HepG2 (cell line): Measurements from ENCODE around the gene ABHD15.

Source experiments
- KAT8 ChIP-seq: IDR thresholded peaks from 2 replicates; pipeline ENCODE4 v1.6.1; 2016; ENCODE audit warnings: missing genetic modification reagents, missing compliant biosample characterization
- KMT2B ChIP-seq: IDR thresholded peaks from 2 replicates; pipeline ENCODE4 v1.6.1; 2016; ENCODE audit warnings: missing genetic modification reagents, missing compliant biosample characterization
- MYNN ChIP-seq: sonication (generic); formaldehyde crosslinking; IDR thresholded peaks from 2 replicates; pipeline ENCODE4 v1.4.0; 2020; ENCODE audit warnings: mild to moderate bottlenecking, low read depth, missing genetic modification reagents
- REXO4 ChIP-seq: sonication (generic); formaldehyde crosslinking; IDR thresholded peaks from 2 replicates; pipeline ENCODE4 v1.8.0; 2022; ENCODE audit warnings: missing genetic modification reagents, mild to moderate bottlenecking, borderline replicate concordance
- TARDBP ChIP-seq: sonication (generic); formaldehyde crosslinking; IDR thresholded peaks from 2 replicates; pipeline ENCODE4 v1.8.0; 2022; ENCODE audit warnings: mild to moderate bottlenecking, missing genetic modification reagents
- ZNF136 ChIP-seq: sonication (generic); formaldehyde crosslinking; IDR thresholded peaks from 2 replicates; pipeline ENCODE4 v1.8.1; 2022; ENCODE audit warnings: low read depth, mild to moderate bottlenecking, moderate library complexity, missing genetic modification reagents
- ZNF138 ChIP-seq: sonication (generic); formaldehyde crosslinking; IDR thresholded peaks from 2 replicates; pipeline ENCODE4 v1.5.0; 2020; ENCODE audit warnings: mild to moderate bottlenecking, low read depth, missing genetic modification reagents
- ZNF335 ChIP-seq: sonication (generic); formaldehyde crosslinking; IDR thresholded peaks from 2 replicates; pipeline ENCODE4 v1.4.0; 2020; ENCODE audit warnings: missing genetic modification reagents
- ZNF782 ChIP-seq: sonication (generic); formaldehyde crosslinking; IDR thresholded peaks from 2 replicates; pipeline ENCODE4 v1.4.0; 2020; ENCODE audit warnings: missing genetic modification reagents, mild to moderate bottlenecking, borderline replicate concordance
- TF ChIP-seq, protein P1 (sequence below): sonication (generic); formaldehyde crosslinking; IDR thresholded peaks from 2 replicates; pipeline ENCODE4 v1.5.1; 2020; ENCODE audit warnings: mild to moderate bottlenecking, missing genetic modification reagents, moderate library complexity
- TF ChIP-seq, protein P2 (sequence below): sonication (generic); formaldehyde crosslinking; IDR thresholded peaks from 2 replicates; pipeline ENCODE4 v1.8.1; 2022; ENCODE audit warnings: low read depth, mild to moderate bottlenecking, missing genetic modification reagents
- TF ChIP-seq, protein P3 (sequence below): sonication (generic); formaldehyde crosslinking; IDR thresholded peaks from 2 replicates; pipeline ENCODE4 v1.4.0; 2020; ENCODE audit warnings: missing genetic modification reagents

DNA sequence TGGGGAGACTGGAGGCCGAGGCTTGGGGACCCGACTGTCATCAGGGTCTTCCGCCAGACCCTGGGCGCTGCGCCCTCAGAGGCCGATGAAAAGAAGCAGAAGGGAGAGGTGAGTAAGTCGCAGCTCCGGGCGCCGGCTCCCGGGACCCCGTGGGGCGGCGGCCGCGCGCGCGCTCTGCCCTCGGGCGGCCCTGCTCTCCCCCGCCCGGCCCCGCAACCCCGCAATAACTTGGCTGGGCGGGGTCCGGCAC, 392 bp upstream of the ABHD15 start:
- TF ChIP-seq ZNF138 (CRISPR knock-in tag) (no peak), TARDBP (CRISPR knock-in tag) (no peak), REXO4 (CRISPR knock-in tag) (no peak), ZNF335 (no peak), MYNN (CRISPR knock-in tag) (no peak), ZNF136 (CRISPR knock-in tag) (no peak), KAT8 (CRISPR knock-in tag) (no peak), ZNF782 (CRISPR knock-in tag) (no peak), KMT2B (CRISPR knock-in tag) (no peak)
- TF ChIP-seq, protein P1, sequence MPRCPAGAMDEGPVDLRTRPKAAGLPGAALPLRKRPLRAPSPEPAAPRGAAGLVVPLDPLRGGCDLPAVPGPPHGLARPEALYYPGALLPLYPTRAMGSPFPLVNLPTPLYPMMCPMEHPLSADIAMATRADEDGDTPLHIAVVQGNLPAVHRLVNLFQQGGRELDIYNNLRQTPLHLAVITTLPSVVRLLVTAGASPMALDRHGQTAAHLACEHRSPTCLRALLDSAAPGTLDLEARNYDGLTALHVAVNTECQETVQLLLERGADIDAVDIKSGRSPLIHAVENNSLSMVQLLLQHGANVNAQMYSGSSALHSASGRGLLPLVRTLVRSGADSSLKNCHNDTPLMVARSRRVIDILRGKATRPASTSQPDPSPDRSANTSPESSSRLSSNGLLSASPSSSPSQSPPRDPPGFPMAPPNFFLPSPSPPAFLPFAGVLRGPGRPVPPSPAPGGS = no peak
- TF ChIP-seq, protein P2, sequence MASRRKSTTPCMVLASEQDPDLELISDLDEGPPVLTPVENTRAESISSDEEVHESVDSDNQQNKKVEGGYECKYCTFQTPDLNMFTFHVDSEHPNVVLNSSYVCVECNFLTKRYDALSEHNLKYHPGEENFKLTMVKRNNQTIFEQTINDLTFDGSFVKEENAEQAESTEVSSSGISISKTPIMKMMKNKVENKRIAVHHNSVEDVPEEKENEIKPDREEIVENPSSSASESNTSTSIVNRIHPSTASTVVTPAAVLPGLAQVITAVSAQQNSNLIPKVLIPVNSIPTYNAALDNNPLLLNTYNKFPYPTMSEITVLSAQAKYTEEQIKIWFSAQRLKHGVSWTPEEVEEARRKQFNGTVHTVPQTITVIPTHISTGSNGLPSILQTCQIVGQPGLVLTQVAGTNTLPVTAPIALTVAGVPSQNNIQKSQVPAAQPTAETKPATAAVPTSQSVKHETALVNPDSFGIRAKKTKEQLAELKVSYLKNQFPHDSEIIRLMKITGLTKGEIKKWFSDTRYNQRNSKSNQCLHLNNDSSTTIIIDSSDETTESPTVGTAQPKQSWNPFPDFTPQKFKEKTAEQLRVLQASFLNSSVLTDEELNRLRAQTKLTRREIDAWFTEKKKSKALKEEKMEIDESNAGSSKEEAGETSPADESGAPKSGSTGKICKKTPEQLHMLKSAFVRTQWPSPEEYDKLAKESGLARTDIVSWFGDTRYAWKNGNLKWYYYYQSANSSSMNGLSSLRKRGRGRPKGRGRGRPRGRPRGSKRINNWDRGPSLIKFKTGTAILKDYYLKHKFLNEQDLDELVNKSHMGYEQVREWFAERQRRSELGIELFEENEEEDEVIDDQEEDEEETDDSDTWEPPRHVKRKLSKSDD = no peak
- TF ChIP-seq, protein P3, sequence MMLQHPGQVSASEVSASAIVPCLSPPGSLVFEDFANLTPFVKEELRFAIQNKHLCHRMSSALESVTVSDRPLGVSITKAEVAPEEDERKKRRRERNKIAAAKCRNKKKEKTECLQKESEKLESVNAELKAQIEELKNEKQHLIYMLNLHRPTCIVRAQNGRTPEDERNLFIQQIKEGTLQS (CRISPR knock-in tag) = no peak
